A204.1 (cell line): ENCODE measurements around the gene DDHD1.
"Not testable (repeated sequence)": the region's sequence is repeated elsewhere in the genome, so short reads cannot be mapped to it uniquely, and the experiment has no call there.

Source experiments
- FAIRE-seq: peaks from 2 replicates; lab custom pipeline; 2012; peaks lifted over from hg19 to GRCh38; lab: Jason Lieb, UNC

The DDHD1 gene

GRCh38 chr14:53151523-53152183 is 1.5 kb downstream of the DDHD1 start:
- no peak for FAIRE-seq

- FAIRE-seq: no peak
Observed at GRCh38 chr14:53149668-53150316, 3.3 kb downstream of the DDHD1 start.

- FAIRE-seq: no peak
Observed at GRCh38 chr14:53148671-53149070, 4.5 kb downstream of the DDHD1 start.

GRCh38 chr14:53147893-53148292 is 5.2 kb downstream of the DDHD1 start:
- no peak for FAIRE-seq

GRCh38 chr14:53147208-53147607 is 5.9 kb downstream of the DDHD1 start:
- FAIRE-seq: no peak

GRCh38 chr14:53146739-53147138 is 6.4 kb downstream of the DDHD1 start:
- no peak for FAIRE-seq

- no peak for FAIRE-seq
Observed at GRCh38 chr14:53144244-53144643, 8.9 kb downstream of the DDHD1 start.

GRCh38 chr14:53140585-53140984 is 12.5 kb downstream of the DDHD1 start:
- no peak for FAIRE-seq

- FAIRE-seq: no peak
Observed at GRCh38 chr14:53137568-53138203, 15.4 kb downstream of the DDHD1 start.

- FAIRE-seq: not testable (repeated sequence)
Observed at GRCh38 chr14:53130491-53130890, 22.6 kb downstream of the DDHD1 start.

- FAIRE-seq: no peak
Observed at GRCh38 chr14:53128303-53129028, 24.7 kb downstream of the DDHD1 start.

- no peak for FAIRE-seq
Observed at GRCh38 chr14:53127832-53128231, 25.3 kb downstream of the DDHD1 start.

- no peak for FAIRE-seq
Observed at GRCh38 chr14:53127151-53127550, 26.0 kb downstream of the DDHD1 start.

GRCh38 chr14:53126731-53127130 is 26.4 kb downstream of the DDHD1 start:
- FAIRE-seq: no peak

- no peak for FAIRE-seq
Observed at GRCh38 chr14:53124786-53125185, 28.3 kb downstream of the DDHD1 start.

GRCh38 chr14:53121419-53121818 is 31.7 kb downstream of the DDHD1 start:
- not testable (repeated sequence) for FAIRE-seq

- FAIRE-seq: not testable (repeated sequence)
Observed at GRCh38 chr14:53117479-53117878, 35.6 kb downstream of the DDHD1 start.

GRCh38 chr14:53113989-53114388 is 39.1 kb downstream of the DDHD1 start:
- no peak for FAIRE-seq

GRCh38 chr14:53110096-53110495 is 43.0 kb downstream of the DDHD1 start:
- no peak for FAIRE-seq

- FAIRE-seq: no peak
Observed at GRCh38 chr14:53109105-53110041, 43.8 kb downstream of the DDHD1 start.

GRCh38 chr14:53108292-53109104 is 44.6 kb downstream of the DDHD1 start:
- no peak for FAIRE-seq
